ENCODE measurements around the gene TCF4. TPM values are rescaled to one million over a fixed set of nuclear protein-coding genes. Genes with fewer than 3 reads are reported as not detected.

TCF4 gene
- total and polyA plus RNA-seq, 7 experiments from 2014 or later = 0.94 to 21.8 (median 2.6) TPM

DNA sequence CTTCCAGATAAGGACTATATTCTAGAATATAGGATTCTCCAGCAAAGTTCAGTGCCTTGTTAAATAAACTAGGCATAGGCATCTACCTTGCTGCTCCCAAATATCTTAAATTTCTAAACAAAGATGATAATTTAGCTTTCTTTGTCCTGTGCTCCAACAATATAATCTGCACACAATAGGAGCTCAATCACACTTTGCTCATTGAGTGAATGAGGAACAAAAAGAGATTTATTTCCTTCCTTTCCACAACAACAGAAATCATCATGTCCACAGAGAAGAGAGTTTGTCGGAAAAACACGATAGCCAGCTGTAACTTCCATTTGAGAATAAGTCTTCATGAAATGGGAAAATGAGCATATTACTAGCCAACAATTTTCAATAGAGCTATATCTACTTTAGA is 256.7 kb downstream of the TCF4 start:
- no peak for ATAC-seq
- CTCF ChIA-PET = no interaction called here
- intact Hi-C loops (cut with micrococcal nuclease) = no loop called here

DNA sequence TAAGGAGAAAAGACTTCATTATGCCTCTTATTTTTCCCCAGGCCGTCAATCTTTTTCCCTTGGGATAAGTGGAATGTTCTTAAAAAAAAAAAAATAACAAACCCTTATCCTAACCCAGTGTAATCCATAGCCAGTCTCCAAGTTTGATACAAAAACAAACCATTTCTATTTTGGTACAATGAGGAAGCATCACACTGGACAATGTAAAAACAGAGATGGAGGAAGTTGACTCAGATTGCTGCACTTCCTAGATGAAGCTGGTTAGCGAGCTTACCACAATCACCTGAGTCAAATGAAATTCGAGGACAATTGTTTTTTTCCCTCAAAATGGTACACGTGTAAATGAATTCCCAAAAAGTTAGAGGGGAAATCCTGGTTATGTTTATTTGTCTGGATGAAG is 259.7 kb downstream of the TCF4 start:
- peaks cover 0 to 3% (median 0%) of the 10 kb centered on the region in 7 donors for H3K4me1 Mint-ChIP-seq
- no peaks in the 10 kb centered on the region for H3K9me3 ChIP-seq (ENCODE audit: control insufficient read depth in 2 of 3, low read length in 3 of 3)
- ChIA-PET CTCF (no interaction called here), POLR2A (no interaction called here)
- intact Hi-C loops (cut with micrococcal nuclease) = no loop called here
- no peak overlapping the region for H3K4me3 ChIP-seq (ENCODE audit: low read length)
- no peaks in the 10 kb centered on the region for H3K4me1 ChIP-seq (ENCODE audit: control insufficient read depth in 2 of 2, insufficient read depth in 2 of 2, low read length in 2 of 2)
- no peak overlapping the region for H3K27ac Mint-ChIP-seq
- no peak for DNase-seq
- no peaks in the 10 kb centered on the region for H3K27me3 ChIP-seq (ENCODE audit: control insufficient read depth in 2 of 2, insufficient read depth in 2 of 2, low read length in 2 of 2)
- H3K36me3 ChIP-seq (ENCODE audit: control insufficient read depth in 2 of 3, insufficient read depth in 3 of 3, low read length in 3 of 3) = no peaks in the 10 kb centered on the region
- H3K36me3 Mint-ChIP-seq = no peaks in the 10 kb centered on the region
- H3K27me3 Mint-ChIP-seq = peaks cover 6 to 31% (median 23%) of the 10 kb centered on the region in 5 donors
- ATAC-seq = peak; percentile 53
- no peak overlapping the region for H3K27ac ChIP-seq (ENCODE audit: low read depth, low read length)
- no peak overlapping the region for H3K4me3 Mint-ChIP-seq
- peaks cover 0 to 2% (median 0%) of the 10 kb centered on the region in 11 donors for H3K9me3 Mint-ChIP-seq

More for the DNA sequence above, 256.7 kb downstream of the TCF4 start:
- no peak overlapping the region for H3K4me3 Mint-ChIP-seq
- no peaks in the 10 kb centered on the region for H3K36me3 Mint-ChIP-seq
- Histone ChIP-seq H3K9me3 (ENCODE audit: control insufficient read depth in 2 of 3, low read length in 3 of 3) (no peaks in the 10 kb centered on the region), H3K36me3 (ENCODE audit: control insufficient read depth in 2 of 3, insufficient read depth in 3 of 3, low read length in 3 of 3) (no peaks in the 10 kb centered on the region), H3K4me1 (ENCODE audit: control insufficient read depth in 2 of 2, insufficient read depth in 2 of 2, low read length in 2 of 2) (no peaks in the 10 kb centered on the region), H3K27me3 (ENCODE audit: control insufficient read depth in 2 of 2, insufficient read depth in 2 of 2, low read length in 2 of 2) (no peaks in the 10 kb centered on the region), H3K27ac (ENCODE audit: low read depth, low read length) (no peak overlapping the region), H3K4me3 (ENCODE audit: low read length) (no peak overlapping the region)
- no peak overlapping the region for H3K27ac Mint-ChIP-seq
- H3K27me3 Mint-ChIP-seq = peaks cover 0 to 9% (median 3%) of the 10 kb centered on the region in 5 donors
- no peaks in the 10 kb centered on the region for H3K9me3 Mint-ChIP-seq
- H3K4me1 Mint-ChIP-seq = peaks cover 0 to 1% (median 0%) of the 10 kb centered on the region in 7 donors
- DNase-seq = no peak
- POLR2A ChIA-PET = no interaction called here

DNA sequence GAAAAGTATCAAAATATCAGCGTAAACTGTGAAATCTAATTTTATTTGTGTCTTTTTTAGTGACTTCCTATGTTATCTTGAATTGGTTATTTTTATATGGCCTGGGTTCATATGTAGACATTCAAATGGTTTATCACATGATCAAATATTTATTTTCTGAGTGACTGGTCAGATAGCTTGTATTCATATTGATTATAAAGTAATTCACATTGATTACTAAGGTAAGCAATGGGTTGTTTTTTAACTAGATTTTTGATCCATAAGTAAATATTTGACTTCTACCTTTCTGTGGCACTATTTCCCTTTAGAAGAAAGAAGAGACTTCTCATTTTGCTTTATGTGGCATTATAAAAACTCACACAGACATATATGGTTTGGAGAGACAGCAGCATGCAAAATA is 260.5 kb downstream of the TCF4 start:
- H3K27ac ChIP-seq (ENCODE audit: low read depth, low read length) = no peak overlapping the region
- no peak overlapping the region for H3K27ac Mint-ChIP-seq
- intact Hi-C loops (cut with micrococcal nuclease) = no loop called here
- ChIA-PET POLR2A (no interaction called here), CTCF (no interaction called here)
- no peaks in the 10 kb centered on the region for H3K36me3 Mint-ChIP-seq
- no peaks in the 10 kb centered on the region for H3K4me1 ChIP-seq (ENCODE audit: control insufficient read depth in 2 of 2, insufficient read depth in 2 of 2, low read length in 2 of 2)
- ATAC-seq (no peak), DNase-seq (no peak)
- peaks cover 0 to 3% (median 0%) of the 10 kb centered on the region in 11 donors for H3K9me3 Mint-ChIP-seq
- no peaks in the 10 kb centered on the region for H3K9me3 ChIP-seq (ENCODE audit: control insufficient read depth in 2 of 3, low read length in 3 of 3)
- H3K4me1 Mint-ChIP-seq = peaks cover 0 to 5% (median 0%) of the 10 kb centered on the region in 7 donors
- no peak overlapping the region for H3K4me3 ChIP-seq (ENCODE audit: low read length)
- H3K27me3 Mint-ChIP-seq = peaks cover 13 to 34% (median 26%) of the 10 kb centered on the region in 5 donors
- H3K27me3 ChIP-seq (ENCODE audit: control insufficient read depth in 2 of 2, insufficient read depth in 2 of 2, low read length in 2 of 2) = no peaks in the 10 kb centered on the region
- no peaks in the 10 kb centered on the region for H3K36me3 ChIP-seq (ENCODE audit: control insufficient read depth in 2 of 3, insufficient read depth in 3 of 3, low read length in 3 of 3)
- no peak overlapping the region for H3K4me3 Mint-ChIP-seq

DNA sequence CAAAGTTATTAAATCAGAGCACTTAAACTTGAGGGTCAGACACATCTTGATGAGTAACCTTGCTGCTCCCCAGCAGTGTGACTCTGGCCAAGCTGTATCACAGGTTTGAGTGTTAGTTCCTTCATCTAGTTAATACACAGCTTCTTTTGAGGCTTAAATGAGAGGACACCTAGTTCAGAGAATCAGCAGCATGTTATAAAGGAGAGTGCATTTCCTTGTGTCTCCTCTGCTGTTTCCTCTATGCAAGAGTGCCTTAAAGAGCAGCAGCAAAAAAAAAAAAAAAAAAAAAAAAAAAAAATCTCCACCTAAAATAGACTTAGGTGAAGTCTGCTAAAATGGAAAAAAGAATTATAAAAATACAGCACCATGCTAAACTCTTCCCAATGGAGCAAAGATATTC is 261.9 kb downstream of the TCF4 start:
- Mint-ChIP-seq H3K27me3 (peaks cover 15 to 44% (median 36%) of the 10 kb centered on the region in 5 donors), H3K4me3 (no peak overlapping the region), H3K27ac (no peak overlapping the region), H3K4me1 (peaks cover 4 to 16% (median 5%) of the 10 kb centered on the region in 7 donors), H3K36me3 (no peaks in the 10 kb centered on the region), H3K9me3 (peaks cover 0 to 3% (median 0%) of the 10 kb centered on the region in 11 donors)
- CTCF ChIA-PET = no interaction called here
- no peak for ATAC-seq
- Histone ChIP-seq H3K4me1 (ENCODE audit: control insufficient read depth in 2 of 2, insufficient read depth in 2 of 2, low read length in 2 of 2) (no peaks in the 10 kb centered on the region), H3K27ac (ENCODE audit: low read depth, low read length) (no peak overlapping the region), H3K36me3 (ENCODE audit: control insufficient read depth in 2 of 3, insufficient read depth in 3 of 3, low read length in 3 of 3) (no peaks in the 10 kb centered on the region), H3K9me3 (ENCODE audit: control insufficient read depth in 2 of 3, low read length in 3 of 3) (no peaks in the 10 kb centered on the region), H3K4me3 (ENCODE audit: low read length) (no peak overlapping the region), H3K27me3 (ENCODE audit: control insufficient read depth in 2 of 2, insufficient read depth in 2 of 2, low read length in 2 of 2) (no peaks in the 10 kb centered on the region)
- POLR2A ChIA-PET = no interaction called here
- intact Hi-C loops (cut with micrococcal nuclease) = no loop called here
- DNase-seq = no peak

DNA sequence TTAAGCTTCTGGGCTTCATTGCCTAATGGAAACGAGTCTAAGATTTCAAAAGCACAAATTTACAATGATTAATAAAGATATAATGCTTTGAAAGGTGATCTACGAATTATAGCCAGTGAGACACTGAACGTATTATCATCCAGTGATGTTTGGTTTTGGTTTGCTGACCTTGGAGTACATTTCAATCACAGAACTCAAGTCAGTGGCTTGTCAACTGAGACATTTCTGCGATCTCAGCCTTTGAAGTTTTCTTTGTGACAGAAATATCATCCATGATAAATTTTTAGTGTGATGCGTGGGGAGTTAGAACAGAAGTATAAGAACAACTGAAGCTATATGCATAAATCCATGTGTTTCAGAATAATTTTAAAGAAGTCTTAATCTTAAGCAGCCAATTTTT is 263.8 kb downstream of the TCF4 start:
- Mint-ChIP-seq H3K4me3 (no peak overlapping the region), H3K9me3 (peaks cover 0 to 7% (median 0%) of the 10 kb centered on the region in 11 donors), H3K4me1 (peaks cover 4 to 16% (median 5%) of the 10 kb centered on the region in 7 donors), H3K27me3 (peaks cover 26 to 59% (median 48%) of the 10 kb centered on the region in 5 donors), H3K36me3 (no peaks in the 10 kb centered on the region), H3K27ac (no peak overlapping the region)
- POLR2A ChIA-PET = no interaction called here
- H3K27me3 ChIP-seq (ENCODE audit: control insufficient read depth in 2 of 2, insufficient read depth in 2 of 2, low read length in 2 of 2) = no peaks in the 10 kb centered on the region
- H3K9me3 ChIP-seq (ENCODE audit: control insufficient read depth in 2 of 3, low read length in 3 of 3) = no peaks in the 10 kb centered on the region
- ATAC-seq (no peak), DNase-seq (no peak)
- H3K36me3 ChIP-seq (ENCODE audit: control insufficient read depth in 2 of 3, insufficient read depth in 3 of 3, low read length in 3 of 3) = no peaks in the 10 kb centered on the region
- H3K4me1 ChIP-seq (ENCODE audit: control insufficient read depth in 2 of 2, insufficient read depth in 2 of 2, low read length in 2 of 2) = no peaks in the 10 kb centered on the region
- no peak overlapping the region for H3K4me3 ChIP-seq (ENCODE audit: low read length)
- CTCF ChIA-PET = no interaction called here
- intact Hi-C loops (cut with micrococcal nuclease) = no loop called here
- no peak overlapping the region for H3K27ac ChIP-seq (ENCODE audit: low read depth, low read length)

DNA sequence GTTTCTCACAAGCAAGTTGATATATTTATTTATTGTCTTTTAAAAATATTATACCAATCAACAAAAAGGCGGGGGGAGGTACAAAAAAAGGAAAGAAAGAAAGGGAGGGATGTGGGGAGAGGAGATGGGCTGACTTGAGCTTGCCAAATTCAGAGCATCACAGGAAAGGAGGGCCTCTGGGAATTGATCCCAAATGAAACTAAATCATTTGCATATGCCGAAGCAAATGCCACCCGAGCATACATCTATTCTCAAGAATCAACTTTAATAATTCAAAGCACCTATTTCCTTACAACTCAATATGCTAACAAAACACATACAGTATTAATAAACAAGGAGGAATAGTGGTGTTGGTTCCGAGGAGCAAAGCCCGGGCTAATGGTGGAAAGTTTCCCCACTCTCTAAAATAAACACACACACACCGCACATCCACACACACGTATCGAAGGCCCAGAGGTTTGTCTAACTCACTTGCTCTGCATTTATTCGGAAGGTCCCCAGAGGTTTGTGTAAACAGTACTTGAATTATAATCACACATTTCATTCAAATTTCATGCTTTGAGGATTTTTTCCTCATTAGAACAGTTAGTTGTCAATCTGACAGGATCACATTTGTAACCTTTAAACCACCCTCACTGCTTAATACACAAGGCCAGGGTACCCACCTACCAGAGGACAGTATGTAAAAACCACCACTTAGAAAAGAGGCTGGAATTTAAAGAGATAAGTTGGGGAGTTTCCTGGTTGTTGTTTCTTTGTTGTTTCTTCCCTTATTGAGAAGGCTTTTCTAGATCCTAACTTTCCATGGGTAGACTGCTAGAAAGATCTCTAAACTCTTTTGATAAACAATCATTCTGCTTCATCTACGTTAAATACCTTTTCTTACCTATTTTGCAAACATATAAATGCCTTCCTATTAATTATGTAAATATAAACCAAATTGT is 264.7 kb downstream of the TCF4 start:
- no peaks in the 10 kb centered on the region for H3K9me3 ChIP-seq (ENCODE audit: control insufficient read depth in 2 of 3, low read length in 3 of 3)
- no peak overlapping the region for H3K27ac Mint-ChIP-seq
- peaks cover 29 to 59% (median 55%) of the 10 kb centered on the region in 5 donors for H3K27me3 Mint-ChIP-seq
- H3K4me3 ChIP-seq (ENCODE audit: low read length) = no peak overlapping the region
- peak overlapping the region in 3 of 10 donors; percentile 45 to 73 (median 48) for H3K4me3 Mint-ChIP-seq
- H3K9me3 Mint-ChIP-seq = peaks cover 0 to 7% (median 0%) of the 10 kb centered on the region in 11 donors
- H3K27me3 ChIP-seq (ENCODE audit: control insufficient read depth in 2 of 2, insufficient read depth in 2 of 2, low read length in 2 of 2) = no peaks in the 10 kb centered on the region
- H3K27ac ChIP-seq (ENCODE audit: low read depth, low read length) = no peak overlapping the region
- ATAC-seq = no peak
- intact Hi-C loops (cut with micrococcal nuclease) = no loop called here
- POLR2A ChIA-PET = no interaction called here
- DNase-seq = no peak
- H3K36me3 ChIP-seq (ENCODE audit: control insufficient read depth in 2 of 3, insufficient read depth in 3 of 3, low read length in 3 of 3) = no peaks in the 10 kb centered on the region
- H3K36me3 Mint-ChIP-seq = no peaks in the 10 kb centered on the region
- no peaks in the 10 kb centered on the region for H3K4me1 ChIP-seq (ENCODE audit: control insufficient read depth in 2 of 2, insufficient read depth in 2 of 2, low read length in 2 of 2)
- H3K4me1 Mint-ChIP-seq = peaks cover 4 to 16% (median 5%) of the 10 kb centered on the region in 7 donors
- CTCF ChIA-PET = no interaction called here

Measured in naive thymus-derived CD4-positive, alpha-beta T cell (primary cell).